NCI-H1694 treated with DMSO at 0.1 percent for 48 hours (cell line): Measurements from ENCODE around the gene ADGRG2.
"Not testable (repeated sequence)": the region's sequence is repeated elsewhere in the genome, so short reads cannot be mapped to it uniquely, and the experiment has no call there.

Experiments used
- DNase-seq: peaks from one replicate; lab custom pipeline; 2025; lab: John Stamatoyannopoulos, UW

Gene ADGRG2

GRCh38 chrX:19075754-19076153, 46.5 kb downstream of the ADGRG2 start:
- DNase-seq, result no peak

- DNase-seq, result no peak
These were observed 49.9 kb downstream of the ADGRG2 start for GRCh38 chrX:19072372-19072771.

GRCh38 chrX:19070555-19070994, 51.7 kb downstream of the ADGRG2 start:
- no peak for DNase-seq

- DNase-seq, result not testable (repeated sequence)
These were observed 55.3 kb downstream of the ADGRG2 start for GRCh38 chrX:19066987-19067386.

- DNase-seq, result no peak
These were observed 56.7 kb downstream of the ADGRG2 start for GRCh38 chrX:19065535-19065934.

- no peak for DNase-seq
These were observed 58.1 kb downstream of the ADGRG2 start for GRCh38 chrX:19064175-19064574.

- no peak for DNase-seq
These were observed 59.2 kb downstream of the ADGRG2 start for GRCh38 chrX:19063030-19063429.

GRCh38 chrX:19059067-19059466, 63.2 kb downstream of the ADGRG2 start:
- DNase-seq, result no peak

GRCh38 chrX:19057856-19058255, 64.4 kb downstream of the ADGRG2 start:
- DNase-seq, result no peak

GRCh38 chrX:19049110-19049509, 73.2 kb downstream of the ADGRG2 start:
- no peak for DNase-seq

- no peak for DNase-seq
These were observed 75.7 kb downstream of the ADGRG2 start for GRCh38 chrX:19046343-19047215.

- no peak for DNase-seq
These were observed 81.9 kb downstream of the ADGRG2 start for GRCh38 chrX:19040373-19040772.

GRCh38 chrX:19034025-19034424, 88.2 kb downstream of the ADGRG2 start:
- no peak for DNase-seq

- no peak for DNase-seq
These were observed 91.5 kb downstream of the ADGRG2 start for GRCh38 chrX:19030805-19031204.

GRCh38 chrX:19028560-19028959, 93.7 kb downstream of the ADGRG2 start:
- no peak for DNase-seq

GRCh38 chrX:19024366-19024765, 97.9 kb downstream of the ADGRG2 start:
- DNase-seq, result no peak

- no peak for DNase-seq
These were observed 102.3 kb downstream of the ADGRG2 start for GRCh38 chrX:19019996-19020395.

- DNase-seq, result no peak
These were observed 105.0 kb downstream of the ADGRG2 start for GRCh38 chrX:19017271-19017670.

GRCh38 chrX:19016614-19017013, 105.7 kb downstream of the ADGRG2 start:
- DNase-seq, result not testable (repeated sequence)

GRCh38 chrX:19007868-19008267, 114.4 kb downstream of the ADGRG2 start:
- no peak for DNase-seq

- no peak for DNase-seq
These were observed 115.3 kb downstream of the ADGRG2 start for GRCh38 chrX:19007011-19007410.

GRCh38 chrX:19005909-19006308, 116.4 kb downstream of the ADGRG2 start:
- DNase-seq, result no peak

- DNase-seq, result no peak
These were observed 118.5 kb downstream of the ADGRG2 start for GRCh38 chrX:19003756-19004155.

- DNase-seq, result no peak
These were observed 123.6 kb downstream of the ADGRG2 start for GRCh38 chrX:18998653-18999052.
